Stimulated activated CD4-positive, alpha-beta T cell treated with anti-CD3 and anti-CD28 coated beads, TNF-alpha, amount 100 ng/mL, for 24 hours (primary cell): ENCODE results near the gene SCARB1.

Experiments used
- DNase-seq, 3 experiments: peaks; one replicate each; pipeline ENCODE4 v3.0.0-alpha.2; 2020; ENCODE audit warnings: low read depth in 3 of 3

SCARB1 gene

GRCh38 chr12:124796303-124796960, 67.2 kb downstream of the SCARB1 start:
- DNase-seq = no peak

- DNase-seq = no peak
These were observed 68.3 kb downstream of the SCARB1 start for GRCh38 chr12:124795081-124795948.

DNA sequence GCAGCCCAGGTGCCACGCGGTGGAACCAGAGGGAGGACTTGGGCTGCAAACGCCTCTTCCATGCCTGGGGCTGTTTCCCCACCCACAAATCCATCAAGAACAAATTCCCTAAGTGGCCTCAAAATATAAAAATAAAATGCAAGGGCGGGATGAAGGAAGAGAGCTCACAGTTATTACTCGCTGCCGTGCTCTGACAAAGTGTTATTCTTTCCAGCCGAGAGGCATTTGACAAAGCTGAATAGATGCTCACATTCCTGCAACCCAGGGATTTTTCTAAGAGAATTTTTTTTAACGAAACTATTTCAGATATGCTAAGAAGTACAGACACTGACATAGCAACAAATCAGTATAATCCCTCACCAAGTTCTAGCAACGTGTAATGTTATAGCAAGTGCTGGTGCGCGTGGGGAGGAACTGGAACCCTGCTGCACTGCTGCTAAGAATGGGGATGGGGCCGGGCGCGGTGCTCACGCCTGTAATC, 70.7 kb downstream of the SCARB1 start:
- no peak for DNase-seq

DNA sequence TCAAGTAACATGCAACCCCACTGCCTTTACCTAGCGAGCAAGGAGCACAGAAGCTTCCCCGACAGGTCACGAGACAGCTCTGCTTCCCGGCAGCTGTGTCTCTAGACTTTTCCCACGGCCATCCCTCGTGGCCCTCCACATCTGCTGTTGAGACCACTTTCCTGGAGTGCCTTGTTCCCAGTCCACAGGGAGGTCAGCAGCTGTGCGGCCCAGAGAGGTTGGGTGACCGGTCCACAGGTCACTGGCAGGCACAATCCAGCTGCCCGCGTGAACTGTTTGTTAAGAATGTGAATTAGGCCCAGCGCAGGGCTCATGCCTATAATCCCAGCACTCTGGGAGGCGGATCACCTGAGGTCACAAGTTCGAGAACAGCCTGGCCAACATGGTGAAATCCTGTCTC, 71.5 kb downstream of the SCARB1 start:
- no peak for DNase-seq

DNA sequence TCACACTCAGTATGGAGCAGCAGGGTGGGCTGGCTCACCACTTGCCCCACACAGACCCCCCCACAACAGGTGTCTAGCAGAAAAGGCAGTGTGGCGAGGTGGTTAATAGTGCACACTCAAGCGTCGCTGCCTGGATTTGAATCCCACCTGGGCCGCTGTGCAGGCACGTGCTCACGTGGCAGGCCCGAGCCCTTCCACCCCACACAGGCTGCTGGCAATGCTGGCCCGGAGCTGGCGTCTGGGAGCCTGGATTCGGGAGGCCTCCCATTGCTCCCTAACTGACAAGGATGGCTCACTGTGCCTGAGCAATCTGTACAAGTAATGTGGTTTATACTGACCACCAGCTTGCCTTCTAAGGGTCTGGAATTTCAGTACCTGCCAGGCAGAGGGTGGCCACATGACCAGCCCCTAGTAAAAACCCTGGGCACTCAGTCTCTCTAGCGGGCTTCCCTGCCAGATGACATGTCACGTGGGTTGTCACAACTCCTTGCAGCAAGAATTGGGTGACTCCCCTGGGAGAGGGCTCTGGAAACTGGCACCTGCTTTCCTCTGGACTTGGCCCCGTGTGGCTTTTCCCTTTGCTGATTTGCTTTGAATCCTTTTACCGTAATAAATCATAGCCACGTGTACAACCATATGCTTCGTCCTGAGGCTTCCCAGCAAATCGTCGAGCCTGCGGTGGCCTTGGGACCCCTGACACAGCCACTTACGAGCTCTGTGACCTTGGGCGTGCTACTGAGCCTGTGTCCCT, 72.8 kb downstream of the SCARB1 start:
- no peak for DNase-seq

GRCh38 chr12:124788936-124789555, 74.6 kb downstream of the SCARB1 start:
- DNase-seq = no peak

GRCh38 chr12:124786061-124786964, 77.4 kb downstream of the SCARB1 start:
- DNase-seq = no peak

- no peak for DNase-seq
These were observed 78.6 kb downstream of the SCARB1 start for GRCh38 chr12:124784871-124785572.

DNA sequence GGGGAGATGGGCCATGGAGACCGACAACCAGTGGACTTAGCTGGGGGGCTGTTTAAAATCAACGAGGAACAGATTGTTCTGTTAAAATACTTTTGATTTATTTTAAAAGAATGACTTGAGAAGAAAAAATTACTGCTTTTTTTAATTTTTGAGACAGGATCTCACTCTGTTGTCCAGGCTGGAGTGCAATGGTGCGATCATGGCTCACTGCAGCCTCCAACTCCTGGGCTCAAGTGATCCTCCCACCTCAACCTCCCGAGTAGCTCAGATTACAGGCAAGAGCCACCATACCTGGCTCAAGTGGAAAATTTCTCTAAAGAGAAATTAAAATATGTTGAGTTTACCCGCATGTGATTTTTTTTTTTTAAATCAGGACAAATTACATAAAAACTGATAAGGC, 80.6 kb downstream of the SCARB1 start:
- no peak for DNase-seq

- DNase-seq = no peak
These were observed 81.5 kb downstream of the SCARB1 start for GRCh38 chr12:124782132-124782531.

DNA sequence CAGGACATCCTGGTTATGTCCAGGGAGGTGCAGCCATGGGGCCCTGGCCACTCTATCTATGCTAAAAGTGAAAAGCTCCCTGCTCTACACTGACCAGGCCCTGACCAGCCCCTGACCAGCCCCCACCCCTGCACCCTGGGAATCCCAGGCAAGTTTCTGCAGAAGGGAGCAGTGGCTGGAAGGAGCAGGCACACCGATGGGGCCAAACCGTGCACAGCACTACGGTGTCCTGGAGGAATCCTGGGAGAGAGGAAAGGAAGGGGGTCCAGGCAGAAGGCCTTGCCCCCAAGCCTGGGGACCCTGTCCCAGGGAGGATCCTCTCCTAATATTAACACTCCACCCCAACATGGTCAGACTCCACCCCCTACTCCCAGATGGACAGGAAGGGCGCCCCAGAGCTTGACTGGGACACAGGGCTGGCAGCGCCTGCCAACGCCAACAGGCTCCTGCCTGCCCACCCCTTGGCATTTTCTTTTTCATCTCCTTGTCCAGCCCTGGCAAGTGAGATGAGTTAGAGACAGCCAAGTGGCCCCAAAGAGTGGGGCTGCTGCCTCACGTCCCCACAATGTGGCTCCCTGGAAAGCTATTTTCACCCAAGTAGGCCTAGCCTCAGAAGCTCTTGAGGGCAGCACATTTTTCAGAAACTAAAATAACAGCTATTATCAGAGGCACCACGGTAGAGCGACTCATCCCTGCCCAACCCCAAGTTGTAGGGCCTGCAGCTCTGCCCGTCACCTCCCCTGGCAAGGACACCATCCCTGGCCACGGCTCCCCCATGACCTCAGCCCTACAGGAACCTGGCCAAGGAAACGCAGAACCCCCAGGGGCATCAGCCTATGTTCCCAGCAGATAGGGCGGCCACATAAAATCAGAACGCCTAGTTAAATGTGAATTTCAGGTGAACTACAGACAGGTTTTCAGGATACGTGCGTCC, 82.6 kb downstream of the SCARB1 start:
- DNase-seq = no peak

- no peak for DNase-seq
These were observed 83.3 kb downstream of the SCARB1 start for GRCh38 chr12:124780336-124780735.

DNA sequence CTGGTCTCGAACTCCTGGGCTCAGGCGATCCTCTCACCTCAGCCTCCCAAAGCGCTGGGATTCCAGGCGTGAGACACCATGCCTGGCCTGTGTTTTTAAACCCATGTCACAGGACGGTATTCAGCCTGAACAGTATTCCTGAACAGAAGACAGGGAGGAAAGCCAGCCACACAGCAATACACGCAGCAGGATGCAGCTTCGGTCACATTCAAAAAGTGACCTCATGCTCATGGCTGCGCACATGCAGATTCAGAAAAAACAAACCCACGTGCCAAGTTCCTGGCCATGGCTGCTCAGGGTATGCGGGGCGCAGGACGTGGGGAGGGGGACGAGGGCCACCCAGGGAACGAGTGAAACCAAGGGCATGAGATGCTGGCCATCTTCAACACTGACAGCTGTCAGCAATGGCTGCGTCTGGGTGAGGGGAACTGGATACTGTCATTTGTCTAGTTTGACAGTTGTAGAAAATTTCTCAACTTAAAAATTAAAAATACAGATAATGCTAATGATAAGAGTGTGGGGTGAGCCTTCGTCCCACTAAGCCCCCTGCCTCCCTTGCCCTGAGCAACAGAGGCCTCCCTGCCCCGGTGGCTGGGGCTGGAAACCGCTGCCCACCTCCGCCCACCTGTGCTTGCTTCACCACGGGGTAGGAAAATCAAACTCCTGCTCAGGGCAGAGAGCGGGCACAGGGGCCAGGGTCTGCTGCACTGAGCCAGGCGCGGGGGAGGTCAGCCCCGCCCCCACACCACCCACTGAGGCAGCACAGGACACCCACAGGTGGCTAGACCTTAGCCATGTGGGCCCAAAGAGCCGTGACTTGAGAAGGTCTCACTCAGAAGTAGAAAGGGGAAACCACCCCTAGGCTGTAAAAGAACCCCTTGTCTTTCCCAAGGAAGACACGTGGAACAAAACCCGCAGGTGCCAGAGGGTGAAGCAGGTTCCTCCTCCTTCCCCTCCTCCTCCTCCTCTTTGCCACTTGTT, 84.2 kb downstream of the SCARB1 start:
- no peak for DNase-seq

DNA sequence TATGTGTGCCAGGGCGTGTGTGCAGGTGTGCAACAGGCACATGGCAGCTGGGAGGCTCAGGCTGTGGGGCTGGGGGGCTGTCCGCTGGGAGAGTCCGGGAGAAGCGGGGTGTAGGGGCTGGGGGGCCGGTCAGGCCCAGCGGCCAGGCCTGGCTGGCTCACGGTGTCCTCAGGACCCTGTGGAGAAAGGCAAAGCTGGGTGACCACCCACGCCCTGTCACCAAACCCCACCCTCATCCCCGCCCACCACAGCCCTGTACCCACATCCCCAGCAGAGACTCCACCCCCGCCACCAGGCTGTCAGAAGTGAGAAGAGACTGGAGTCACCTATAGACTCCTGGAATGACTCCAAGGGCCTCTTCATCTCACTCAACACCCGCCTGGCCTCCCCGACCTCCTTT, 85.3 kb downstream of the SCARB1 start:
- no peak for DNase-seq

DNA sequence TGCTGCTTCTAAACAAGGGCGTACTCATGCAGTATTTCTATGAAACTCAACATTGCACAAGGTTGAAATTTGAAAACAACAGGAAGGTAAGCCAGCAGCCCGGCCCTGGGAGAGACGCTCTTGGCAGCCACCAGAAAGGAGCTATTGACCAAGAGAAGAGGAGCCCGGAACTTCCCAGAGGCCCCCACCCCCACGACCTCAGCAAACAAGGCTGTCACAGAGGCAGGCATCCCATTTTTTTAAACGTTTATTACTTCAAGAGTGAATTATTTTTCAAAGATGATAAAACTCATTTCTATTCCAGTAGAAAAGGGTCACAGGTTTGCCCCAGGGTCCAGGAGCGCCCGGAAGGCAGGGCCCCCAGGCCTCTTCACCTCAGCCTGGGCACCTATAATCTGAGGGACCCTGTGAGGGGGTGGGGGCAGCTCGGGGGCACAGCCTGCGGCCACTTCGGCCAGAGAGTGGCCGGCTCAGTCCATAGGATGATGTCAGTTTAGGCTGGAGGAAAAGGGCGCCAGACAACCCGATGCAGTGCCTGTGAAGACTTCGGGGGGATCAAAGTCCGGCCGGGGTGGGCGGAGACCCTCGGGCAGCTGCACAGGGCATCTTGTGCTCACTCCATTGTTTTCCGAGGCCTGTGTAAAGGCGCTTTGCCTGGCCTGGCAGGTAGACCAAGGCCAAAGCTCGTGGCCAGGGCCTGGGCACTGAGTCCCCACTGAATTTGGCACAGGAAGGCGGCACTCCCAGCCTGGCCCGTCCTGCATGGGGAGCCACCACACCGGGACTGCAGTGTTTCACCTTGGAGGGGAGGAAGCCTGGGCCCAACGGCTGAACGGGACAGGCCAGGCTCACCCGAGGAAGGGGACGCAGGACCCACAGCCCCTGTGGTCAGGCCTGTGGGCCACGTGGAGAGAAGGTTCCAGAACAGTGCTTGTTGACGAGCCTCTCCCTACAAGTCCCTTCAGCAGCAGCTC, 86.0 kb downstream of the SCARB1 start:
- no peak for DNase-seq

DNA sequence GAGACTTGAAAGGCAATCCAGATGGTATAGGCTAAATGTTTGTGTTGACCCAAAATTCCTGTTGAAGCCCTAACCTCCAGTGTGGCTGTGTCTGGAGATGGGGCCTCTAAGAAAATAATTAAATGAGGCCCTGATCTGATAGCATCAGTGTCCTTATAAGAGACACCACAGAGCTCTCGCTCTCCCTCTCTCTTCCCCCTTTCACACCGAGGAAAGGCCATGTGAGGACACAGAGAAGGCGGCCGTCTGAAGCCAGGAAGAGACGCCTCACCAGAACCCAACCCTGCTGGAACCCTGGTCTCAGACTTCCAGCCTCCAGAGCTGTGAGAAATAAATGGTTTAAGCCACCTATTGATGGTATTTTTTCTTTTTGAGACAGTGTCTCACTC, 87.5 kb downstream of the SCARB1 start:
- DNase-seq = no peak
